DOHH2 (cell line): Measurements from ENCODE around the gene ASPDH.

Source experiments
- H3F3A ChIP-seq: fragments of 200-600 bp; sonication (generic), shearing (Covaris generic); 2 replicates; pipeline ENCODE4 v1.6.0; 2016; ENCODE audit warnings: antibody characterized with exemption, mild to moderate bottlenecking; ENCODE audit not compliant: control insufficient read depth, insufficient read depth
- H3K27ac ChIP-seq: fragments of 200-600 bp; sonication (generic); 2 replicates; pipeline ENCODE4 v1.5.1; 2014; ENCODE audit warnings: low read depth, mild to moderate bottlenecking, low read length, moderate library complexity
- H3K27me3 ChIP-seq: fragments of 200-600 bp; sonication (generic); 2 replicates; pipeline ENCODE4 v1.6.1; 2014; ENCODE audit warnings: mild to moderate bottlenecking, low read length, mixed read lengths; ENCODE audit not compliant: control insufficient read depth
- H3K36me3 ChIP-seq: fragments of 200-600 bp; sonication (generic); 2 replicates; pipeline ENCODE4 v1.6.1; 2014; ENCODE audit warnings: mild to moderate bottlenecking, low read length, moderate library complexity, mixed read lengths; ENCODE audit not compliant: control insufficient read depth
- H3K4me1 ChIP-seq: fragments of 200-600 bp; sonication (generic); 2 replicates; pipeline ENCODE4 v1.6.1; 2014; ENCODE audit warnings: mild to moderate bottlenecking, low read length, mixed read lengths; ENCODE audit not compliant: control insufficient read depth
- H3K4me2 ChIP-seq: fragments of 200-600 bp; sonication (generic); 2 replicates; pipeline ENCODE4 v1.6.0; 2014; ENCODE audit warnings: mild to moderate bottlenecking, low read length, moderate library complexity
- H3K4me3 ChIP-seq: fragments of 200-600 bp; sonication (generic); 2 replicates; pipeline ENCODE4 v1.5.1; 2014; ENCODE audit warnings: mild to moderate bottlenecking, low read length, mixed read lengths
- H3K79me2 ChIP-seq: fragments of 200-600 bp; sonication (generic); 2 replicates; pipeline ENCODE4 v1.6.1; 2014; ENCODE audit warnings: mild to moderate bottlenecking, low read length, mixed read lengths; ENCODE audit not compliant: control insufficient read depth
- H3K9me2 ChIP-seq: fragments of 200-600 bp; sonication (generic); replicated peaks from 2 replicates; pipeline ENCODE4 v1.6.1; 2014; ENCODE audit warnings: mild to moderate bottlenecking, low read length, mixed read lengths; ENCODE audit not compliant: control insufficient read depth
- H3K9me3 ChIP-seq: fragments of 200-600 bp; sonication (generic); 2 replicates; pipeline ENCODE4 v1.6.1; 2014; ENCODE audit warnings: antibody characterized with exemption, low read length, mixed read lengths; ENCODE audit not compliant: control insufficient read depth, insufficient read depth
- H4K20me1 ChIP-seq: fragments of 200-600 bp; sonication (generic); 2 replicates; pipeline ENCODE4 v1.6.0; 2014; ENCODE audit warnings: low read depth, mild to moderate bottlenecking, antibody characterized with exemption, low read length, moderate library complexity; ENCODE audit not compliant: control insufficient read depth, insufficient read depth
- EZH2phosphoT487 ChIP-seq: fragments of 200-600 bp; sonication (generic); IDR thresholded peaks from 2 replicates; pipeline ENCODE4 v1.6.1; 2017; ENCODE audit warnings: borderline replicate concordance, mild to moderate bottlenecking, antibody characterized with exemption, low read length, moderate library complexity, mixed read lengths
- TF ChIP-seq, protein P1 (sequence below): fragments of 200-600 bp; sonication (generic); IDR thresholded peaks from one replicate; pipeline ENCODE4 v1.5.1; 2014; ENCODE audit warnings: antibody characterized with exemption, mild to moderate bottlenecking, low read depth, low read length; ENCODE audit not compliant: poor library complexity, severe bottlenecking

The ASPDH gene

DNA sequence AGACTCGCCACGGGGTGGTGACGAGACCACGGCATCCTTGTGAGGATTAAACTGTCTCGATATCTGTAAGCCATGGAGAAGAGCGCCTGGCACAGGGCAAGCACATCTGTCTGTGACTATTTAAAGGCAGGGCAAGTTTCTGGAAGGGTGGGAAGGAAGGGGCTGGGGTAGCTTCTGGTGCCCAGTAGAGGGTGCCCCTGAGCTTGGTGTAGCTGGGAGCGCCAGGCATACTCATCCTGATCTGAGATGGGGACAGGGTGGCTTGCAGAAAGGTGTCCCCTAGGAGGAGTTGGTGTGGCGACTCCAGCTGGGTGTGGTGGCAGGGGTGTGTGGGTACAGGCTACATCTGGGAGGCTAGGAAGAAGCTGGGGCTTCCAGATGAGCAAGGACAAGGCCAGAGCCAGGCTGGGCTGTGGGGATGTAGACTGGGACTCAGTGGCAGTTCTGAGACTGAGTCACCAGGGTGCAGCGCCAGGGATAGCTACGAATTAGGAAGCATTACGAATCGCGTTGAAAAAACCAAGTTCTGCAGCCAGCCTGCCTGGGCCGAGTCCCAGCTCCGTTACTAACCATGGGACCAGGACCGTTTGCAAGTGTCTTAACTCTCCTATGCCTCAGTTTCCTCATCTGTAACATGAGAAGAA is 23.1 kb upstream of the ASPDH start:
- H3K9me3 ChIP-seq, result peaks cover 11% of the 10 kb centered on the region
- no peak overlapping the region for H3K27ac ChIP-seq

DNA sequence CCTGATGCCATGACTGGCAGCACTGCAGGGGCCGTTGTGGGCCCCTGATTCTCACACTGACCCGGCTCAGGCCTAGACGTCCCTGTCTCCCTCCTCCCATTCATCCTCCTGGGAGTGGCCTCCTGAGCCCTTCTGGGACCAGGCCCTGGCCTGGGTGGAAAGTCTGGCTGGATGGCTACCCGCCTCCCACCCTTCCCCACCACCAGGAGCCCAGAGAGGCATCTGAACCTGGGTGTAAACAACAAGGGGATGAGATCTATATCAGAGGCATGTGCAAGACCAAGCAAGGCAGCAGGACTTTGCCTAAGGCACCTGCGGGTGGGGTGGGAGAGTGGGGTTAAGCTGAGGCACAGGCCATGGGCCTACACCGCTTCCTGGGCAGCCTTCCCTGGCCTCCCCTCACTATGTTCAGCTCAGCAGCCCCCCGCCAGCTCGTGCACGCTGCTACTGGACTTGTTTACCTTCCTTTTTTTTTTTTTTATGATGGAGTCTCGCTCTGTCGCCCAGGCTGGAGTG is 22.0 kb upstream of the ASPDH start:
- no peaks in the 10 kb centered on the region for H3K36me3 ChIP-seq
- no peaks in the 10 kb centered on the region for H3F3A ChIP-seq
- H3K4me2 ChIP-seq, result no peak overlapping the region
- TF ChIP-seq EZH2phosphoT487, result no peak
- TF ChIP-seq, protein P1, sequence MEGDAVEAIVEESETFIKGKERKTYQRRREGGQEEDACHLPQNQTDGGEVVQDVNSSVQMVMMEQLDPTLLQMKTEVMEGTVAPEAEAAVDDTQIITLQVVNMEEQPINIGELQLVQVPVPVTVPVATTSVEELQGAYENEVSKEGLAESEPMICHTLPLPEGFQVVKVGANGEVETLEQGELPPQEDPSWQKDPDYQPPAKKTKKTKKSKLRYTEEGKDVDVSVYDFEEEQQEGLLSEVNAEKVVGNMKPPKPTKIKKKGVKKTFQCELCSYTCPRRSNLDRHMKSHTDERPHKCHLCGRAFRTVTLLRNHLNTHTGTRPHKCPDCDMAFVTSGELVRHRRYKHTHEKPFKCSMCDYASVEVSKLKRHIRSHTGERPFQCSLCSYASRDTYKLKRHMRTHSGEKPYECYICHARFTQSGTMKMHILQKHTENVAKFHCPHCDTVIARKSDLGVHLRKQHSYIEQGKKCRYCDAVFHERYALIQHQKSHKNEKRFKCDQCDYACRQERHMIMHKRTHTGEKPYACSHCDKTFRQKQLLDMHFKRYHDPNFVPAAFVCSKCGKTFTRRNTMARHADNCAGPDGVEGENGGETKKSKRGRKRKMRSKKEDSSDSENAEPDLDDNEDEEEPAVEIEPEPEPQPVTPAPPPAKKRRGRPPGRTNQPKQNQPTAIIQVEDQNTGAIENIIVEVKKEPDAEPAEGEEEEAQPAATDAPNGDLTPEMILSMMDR, result no peak
- H3K27ac ChIP-seq, result no peak overlapping the region
- no peaks in the 10 kb centered on the region for H3K9me2 ChIP-seq
- no peaks in the 10 kb centered on the region for H4K20me1 ChIP-seq
- no peak overlapping the region for H3K4me3 ChIP-seq
- H3K79me2 ChIP-seq, result no peaks in the 10 kb centered on the region
- H3K9me3 ChIP-seq, result peaks cover 11% of the 10 kb centered on the region
- H3K4me1 ChIP-seq, result no peaks in the 10 kb centered on the region
- peaks cover 3% of the 10 kb centered on the region; the same call in 1 of the 2 replicates for H3K27me3 ChIP-seq

More for the DNA sequence above, 23.1 kb upstream of the ASPDH start:
- Histone ChIP-seq H3K79me2 (no peaks in the 10 kb centered on the region), H3K36me3 (no peaks in the 10 kb centered on the region), H3K4me2 (no peak overlapping the region), H3F3A (no peaks in the 10 kb centered on the region), H4K20me1 (no peaks in the 10 kb centered on the region), H3K4me3 (no peak overlapping the region), H3K27me3 (peaks cover 3% of the 10 kb centered on the region; the same call in 1 of the 2 replicates), H3K4me1 (no peaks in the 10 kb centered on the region), H3K9me2 (no peaks in the 10 kb centered on the region)
- TF ChIP-seq EZH2phosphoT487, result no peak
- TF ChIP-seq, protein P1, result no peak

DNA sequence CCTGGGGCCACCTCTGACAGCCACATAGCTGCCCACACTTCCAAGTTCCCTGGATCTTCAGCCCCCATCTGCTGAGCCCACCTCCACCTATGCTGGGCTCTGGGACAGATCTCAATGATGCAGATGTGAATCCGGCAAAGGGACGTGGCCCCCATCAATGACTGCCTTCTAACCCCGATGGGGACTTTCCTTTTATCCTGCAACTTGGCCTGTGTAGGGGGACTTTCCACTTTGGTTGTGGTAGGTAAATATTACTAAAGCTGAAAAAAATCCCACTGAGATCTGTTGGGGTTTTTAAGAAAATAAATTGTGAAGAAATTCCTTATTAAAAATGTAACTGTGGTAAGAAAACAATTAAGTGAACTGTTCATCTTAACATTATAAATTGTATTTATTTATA is 20.8 kb upstream of the ASPDH start:
- no peak overlapping the region for H3K27ac ChIP-seq
- no peaks in the 10 kb centered on the region for H3K79me2 ChIP-seq
- TF ChIP-seq, protein P1, result no peak
- TF ChIP-seq EZH2phosphoT487, result no peak
- no peaks in the 10 kb centered on the region for H3K9me2 ChIP-seq
- H4K20me1 ChIP-seq, result no peaks in the 10 kb centered on the region
- no peak overlapping the region for H3K4me3 ChIP-seq
- no peak overlapping the region for H3K4me2 ChIP-seq
- H3K36me3 ChIP-seq, result no peaks in the 10 kb centered on the region
- H3F3A ChIP-seq, result no peaks in the 10 kb centered on the region
- H3K27me3 ChIP-seq, result peaks cover 3% of the 10 kb centered on the region; the same call in 1 of the 2 replicates
- no peaks in the 10 kb centered on the region for H3K4me1 ChIP-seq
- H3K9me3 ChIP-seq, result peaks cover 11% of the 10 kb centered on the region
